Stimulated activated CD4-positive, alpha-beta T cell treated with anti-CD3 and anti-CD28 coated beads, Interleukin-12 subunit alpha, Interleukin-12 subunit beta, amount 100 ng/mL, for 24 hours (primary cell): ENCODE measurements around the gene SANBR.
"Not testable (repeated sequence)": the region's sequence is repeated elsewhere in the genome, so short reads cannot be mapped to it uniquely, and the experiment has no call there.

Source experiments
- DNase-seq, 2 experiments: peaks; one replicate each; pipeline ENCODE4 v3.0.0-alpha.2; 2020; ENCODE audit warnings: low read depth in 2 of 2

SANBR gene

DNA sequence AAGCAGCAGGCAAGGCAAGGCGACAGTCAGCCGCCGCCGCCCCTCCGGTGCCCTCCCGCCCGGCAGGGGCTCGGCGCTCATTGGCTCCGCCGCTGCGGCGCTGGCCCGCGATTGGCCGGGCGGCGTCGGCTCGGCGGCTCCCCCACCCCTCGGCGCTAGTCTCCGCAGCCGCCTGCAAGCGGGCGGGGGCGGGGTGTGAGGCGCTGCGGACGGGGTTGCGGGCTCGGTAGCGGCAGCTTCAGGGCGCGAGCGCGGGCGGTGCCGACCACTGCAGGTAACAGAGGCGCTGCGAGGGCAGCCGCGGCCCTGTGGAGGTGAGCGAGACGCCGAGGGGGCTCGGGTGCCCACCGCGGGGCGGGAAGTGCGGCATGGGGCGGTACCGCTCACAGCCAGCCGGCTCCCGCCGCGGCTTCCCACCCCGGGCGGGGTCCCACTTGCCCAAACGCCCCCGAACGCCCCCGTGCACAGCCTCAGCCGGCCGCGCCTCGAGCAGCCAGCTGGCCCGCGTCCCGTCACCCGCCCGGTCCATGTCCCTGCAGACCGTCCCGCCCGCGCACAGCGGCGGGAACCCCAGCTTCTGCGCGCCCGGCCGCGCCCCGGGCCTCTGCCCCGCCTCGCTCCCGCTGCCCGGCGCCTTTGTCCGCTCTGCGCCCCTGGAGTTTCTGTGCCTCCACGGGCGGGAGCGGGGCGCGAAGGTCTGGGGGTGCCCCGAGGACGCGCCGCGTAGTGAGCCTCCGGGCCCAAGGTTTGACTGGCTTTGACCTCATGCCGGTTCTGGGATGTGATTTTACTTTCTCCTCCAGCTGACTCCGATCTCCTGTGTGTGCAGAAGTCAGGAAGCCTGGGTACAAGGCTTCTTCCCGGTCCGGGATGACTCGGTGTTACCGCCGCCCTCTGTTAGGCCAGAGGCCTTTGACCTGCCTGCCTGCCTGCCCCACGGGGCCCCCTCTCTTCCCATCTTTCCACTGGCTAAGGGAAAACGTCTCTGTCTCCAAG is at the start of gene SANBR:
TSS of gene SANBR (plus strand) at position 158 of the 996 bp plus-strand sequence. CDS start 4,480 bp downstream, outside the sequence.
- DNase-seq = peak; percentile 68 to 71

DNA sequence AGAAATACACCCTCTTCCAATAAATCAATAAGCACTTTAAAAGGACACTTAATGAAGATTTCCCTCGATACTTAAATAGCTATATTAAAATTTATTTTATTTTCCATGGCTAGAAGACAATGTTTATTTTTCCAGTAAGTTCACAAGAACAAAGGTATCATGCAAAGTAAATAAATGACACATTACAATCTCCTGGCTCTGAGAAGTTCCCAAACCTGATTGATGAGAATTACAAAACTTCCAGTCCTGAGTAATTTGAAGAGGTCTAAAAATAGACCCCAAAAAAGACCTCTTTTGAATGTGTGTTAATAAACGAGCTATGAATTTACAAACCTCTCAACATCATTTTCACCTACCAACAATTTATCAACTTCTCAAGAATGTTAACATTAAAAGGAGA is 49.7 kb upstream of the SANBR start:
- no peak for DNase-seq

DNA sequence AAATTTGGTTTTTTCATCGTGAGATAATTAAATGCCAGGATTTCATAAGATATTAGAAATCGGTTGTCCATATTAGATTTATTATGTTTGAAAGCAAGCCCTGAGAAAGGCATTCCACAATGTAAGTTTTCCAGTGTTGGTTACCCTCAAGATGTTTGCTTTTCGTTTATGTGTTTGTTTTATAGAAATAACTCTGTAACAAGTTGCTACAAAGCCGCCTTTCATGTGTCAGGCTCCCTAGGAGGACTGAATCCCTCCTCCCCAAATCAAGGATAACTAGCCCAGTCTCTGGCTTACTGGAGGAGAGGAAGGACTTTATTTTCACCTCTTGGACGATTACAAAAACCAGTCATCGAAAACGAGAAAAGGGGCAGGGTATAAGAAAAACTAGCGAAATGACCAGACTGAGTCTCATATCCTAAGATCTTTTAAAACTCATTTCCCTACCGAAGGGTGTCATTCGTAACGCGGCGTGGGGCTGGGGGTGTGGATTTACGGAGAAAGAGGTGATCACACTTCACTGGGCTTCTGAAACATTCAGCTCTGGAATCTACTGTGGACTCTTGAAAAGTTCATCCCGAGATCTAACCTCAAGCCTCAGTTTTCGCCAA is 49.2 kb upstream of the SANBR start:
- peak in 1 of 2 experiments; percentile 36 for DNase-seq

DNA sequence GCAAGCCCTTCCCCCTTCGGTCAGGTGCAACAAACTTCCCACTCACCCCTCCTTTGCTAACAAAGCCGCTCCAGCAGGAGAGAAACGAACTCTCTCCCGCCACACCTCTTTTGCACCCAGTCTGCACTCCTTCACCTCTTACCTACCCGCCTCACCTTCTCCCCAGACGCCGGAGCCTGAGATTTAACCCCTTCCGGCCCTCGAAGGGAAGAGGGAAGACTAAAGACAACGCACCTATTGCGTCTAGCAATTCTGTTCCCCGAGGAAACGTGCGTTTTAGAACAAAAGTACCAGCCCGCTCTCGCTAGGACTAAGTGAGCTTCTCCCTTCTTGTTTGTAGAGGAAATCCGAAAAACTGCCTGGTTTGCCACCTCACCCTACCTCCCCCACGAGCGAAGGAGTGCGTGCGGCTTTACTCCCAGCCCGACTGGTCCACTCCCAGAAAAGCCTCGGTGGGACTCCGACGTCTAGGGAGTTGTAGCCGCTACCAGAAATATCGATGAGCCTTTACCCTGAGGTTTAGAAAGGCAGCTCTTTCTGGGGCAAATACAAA is 48.6 kb upstream of the SANBR start:
- DNase-seq = peak; percentile 55 to 62

DNA sequence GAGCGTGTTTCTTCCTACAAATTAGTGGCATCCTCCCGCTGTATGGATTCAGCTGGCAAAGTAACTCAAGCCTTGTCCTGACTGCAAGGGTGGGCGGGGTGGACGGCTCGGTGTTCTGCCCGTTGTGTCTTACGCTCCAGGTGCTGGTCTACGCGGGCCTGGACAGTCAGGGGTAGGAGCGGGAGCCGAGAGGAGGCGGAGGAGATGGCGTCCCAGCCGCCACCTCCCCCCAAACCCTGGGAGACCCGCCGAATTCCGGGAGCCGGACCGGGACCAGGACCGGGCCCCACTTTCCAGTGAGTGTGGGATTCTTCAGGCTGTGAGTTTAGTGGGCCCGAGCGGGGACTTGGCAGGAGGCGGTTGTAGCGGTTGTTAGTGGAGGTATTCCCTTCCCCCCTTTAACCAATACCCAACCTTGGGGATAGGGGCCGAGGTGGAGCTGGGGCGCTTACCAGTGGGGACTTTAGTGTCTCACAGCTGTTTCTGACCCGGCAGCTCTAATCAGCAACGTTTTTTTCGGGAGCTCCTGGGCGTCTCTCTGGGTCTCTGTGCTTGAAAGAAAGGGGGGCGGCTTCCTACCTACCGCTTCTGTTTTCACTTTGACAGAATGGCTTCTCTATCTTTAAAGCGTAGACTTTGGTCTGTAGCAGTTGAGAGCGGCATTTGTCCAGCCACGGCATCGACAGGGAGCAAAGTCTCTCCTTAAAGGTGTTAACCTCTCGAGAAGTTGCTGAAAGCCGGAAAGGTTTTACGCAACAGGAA is 47.9 kb upstream of the SANBR start, which contains the start of the genes PEX13 and PUS10:
TSS of gene PEX13 (plus strand) at position 165 of the 762 bp plus-strand sequence. CDS start at position 205, 40 bp downstream.
TSS of gene PUS10 (minus strand) at position 700 of the 762 bp plus-strand sequence. CDS start 6,365 bp downstream, outside the sequence.
- peak; percentile 58 to 60 for DNase-seq

DNA sequence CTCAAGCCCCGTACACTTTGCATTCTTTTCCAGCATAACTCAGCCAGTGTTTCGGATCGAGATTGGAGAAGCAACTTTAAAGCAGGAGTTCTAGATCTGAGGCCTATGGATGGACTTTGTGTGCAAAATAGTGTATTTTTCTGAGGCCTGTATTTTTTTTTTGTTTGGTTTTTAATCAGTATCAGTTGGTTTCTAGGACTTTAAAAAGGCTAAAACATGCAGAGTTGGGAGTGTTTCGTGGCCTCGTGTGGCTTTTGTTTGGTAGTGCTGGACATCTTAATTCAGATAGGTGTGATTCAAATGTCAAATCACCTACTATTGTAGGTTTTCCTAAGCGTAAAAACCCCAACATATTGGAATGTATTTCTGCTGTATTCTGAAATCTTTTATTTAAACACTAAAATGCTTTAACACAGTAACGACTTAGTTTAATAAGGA is 47.3 kb upstream of the SANBR start:
- no peak for DNase-seq

DNA sequence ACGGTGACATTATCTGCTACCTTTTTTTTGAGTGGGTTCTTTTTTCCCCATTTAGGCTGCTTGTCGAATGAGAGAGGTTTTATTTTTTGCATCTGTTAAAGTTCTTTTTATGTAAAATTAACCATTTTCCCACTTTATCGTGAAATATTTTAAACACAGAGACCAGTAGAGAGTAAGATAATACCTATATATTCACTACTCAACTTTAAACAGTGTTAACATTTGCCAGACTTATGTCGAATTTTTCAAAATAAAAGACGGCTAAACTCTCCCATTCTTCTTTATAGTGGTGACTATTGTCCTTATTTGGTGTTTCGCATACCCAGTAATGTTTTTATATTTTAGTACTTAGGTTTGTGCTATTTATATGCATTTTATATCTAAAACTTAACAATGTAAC is 46.9 kb upstream of the SANBR start:
- DNase-seq = no peak

DNA sequence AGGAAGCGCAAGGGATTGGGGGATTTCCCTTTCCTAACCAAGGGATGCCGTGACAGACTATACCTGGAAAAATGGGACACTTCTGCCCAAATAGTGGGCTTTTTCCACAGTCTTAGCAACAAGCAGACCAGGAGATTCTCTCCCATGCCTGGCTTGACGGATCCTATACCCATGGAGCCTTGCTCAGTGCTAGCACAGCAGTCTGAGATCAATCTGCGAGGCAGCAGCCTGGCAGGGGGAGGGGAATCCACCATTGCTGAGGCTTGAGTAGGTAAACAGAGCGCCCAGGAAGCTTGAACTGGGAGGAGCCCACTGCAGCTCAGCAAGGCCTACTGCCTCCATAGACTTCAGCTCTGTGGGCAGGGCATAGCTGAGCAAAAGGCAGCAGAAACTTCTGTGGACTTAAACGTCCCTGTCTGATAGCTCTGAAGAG is 44.4 kb upstream of the SANBR start:
- no peak for DNase-seq

DNA sequence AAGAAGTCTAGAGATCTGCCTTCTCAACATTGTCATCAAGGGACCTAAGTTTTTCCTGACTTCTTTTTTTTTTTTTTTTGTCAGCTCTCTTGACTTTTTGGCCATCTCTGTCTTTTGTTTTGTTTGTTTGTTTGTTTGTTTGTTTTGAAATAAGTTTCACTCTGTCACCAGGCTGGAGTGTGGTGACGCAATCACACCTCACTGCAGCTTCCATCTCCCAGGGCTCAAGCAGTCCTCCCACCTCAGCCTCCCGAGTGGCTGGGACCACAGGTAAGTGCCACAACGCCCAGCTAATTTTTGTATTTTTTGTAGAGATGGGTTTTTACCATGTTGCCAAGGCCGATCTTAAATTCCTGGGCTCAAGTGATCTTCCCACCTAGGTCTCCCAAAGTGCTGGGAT is 42.0 kb upstream of the SANBR start:
- DNase-seq = no peak

DNA sequence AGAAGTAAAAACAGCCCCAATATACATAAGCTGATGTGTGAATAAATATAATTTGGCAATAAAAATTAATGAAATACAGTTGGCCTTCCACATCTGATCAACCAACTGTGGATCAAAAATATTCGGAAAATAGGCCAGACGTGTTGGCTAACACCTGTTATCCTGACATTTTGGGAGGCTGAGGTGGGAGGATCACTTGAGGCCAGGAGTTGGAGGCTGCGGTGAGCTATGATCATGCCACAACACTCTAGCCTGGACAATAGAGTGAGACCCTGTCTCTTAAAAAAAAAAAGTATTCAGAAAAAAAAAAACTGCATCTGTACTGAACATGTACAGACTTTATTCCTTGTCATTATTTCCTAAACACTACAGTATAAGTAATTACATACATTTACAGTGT is 36.1 kb upstream of the SANBR start:
- no peak for DNase-seq

DNA sequence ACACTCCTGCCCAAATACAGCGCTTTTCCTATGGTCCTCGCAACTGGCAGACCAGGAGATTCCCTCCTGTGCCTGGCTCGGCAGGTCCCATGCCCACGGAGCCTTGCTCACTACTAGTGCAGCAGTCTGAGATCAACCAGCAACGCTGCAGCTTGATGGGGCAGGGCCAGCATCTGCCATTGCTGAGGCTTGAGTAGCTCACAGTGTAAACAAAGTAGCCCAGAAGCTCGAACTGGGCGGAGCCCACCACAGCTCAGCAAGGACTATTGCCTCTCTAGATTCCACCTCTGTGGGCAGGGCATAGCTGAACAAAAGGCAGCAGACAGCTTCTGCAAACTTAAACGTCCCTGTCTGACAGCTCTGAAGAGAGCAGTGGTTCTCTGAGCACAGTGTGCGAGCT is 31.1 kb upstream of the SANBR start:
- DNase-seq = not testable (repeated sequence)

DNA sequence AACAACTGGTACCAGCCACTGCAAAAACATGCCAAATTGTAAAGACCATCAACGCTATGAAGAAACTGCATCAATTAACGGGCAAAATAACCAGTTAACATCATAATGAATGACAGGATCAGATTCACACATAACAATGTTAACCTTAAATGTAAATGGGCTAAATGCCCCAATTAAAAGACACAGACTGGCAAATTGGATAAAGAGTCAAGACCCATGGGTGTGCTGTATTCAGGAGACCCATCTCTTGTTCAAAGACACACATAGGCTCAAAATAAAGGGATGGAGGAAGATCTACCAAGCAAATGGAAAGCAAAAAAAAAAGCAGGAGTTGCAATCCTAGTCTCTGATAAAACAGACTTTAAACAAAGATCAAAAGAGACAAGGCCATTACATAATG is 29.0 kb upstream of the SANBR start:
- not testable (repeated sequence) for DNase-seq

DNA sequence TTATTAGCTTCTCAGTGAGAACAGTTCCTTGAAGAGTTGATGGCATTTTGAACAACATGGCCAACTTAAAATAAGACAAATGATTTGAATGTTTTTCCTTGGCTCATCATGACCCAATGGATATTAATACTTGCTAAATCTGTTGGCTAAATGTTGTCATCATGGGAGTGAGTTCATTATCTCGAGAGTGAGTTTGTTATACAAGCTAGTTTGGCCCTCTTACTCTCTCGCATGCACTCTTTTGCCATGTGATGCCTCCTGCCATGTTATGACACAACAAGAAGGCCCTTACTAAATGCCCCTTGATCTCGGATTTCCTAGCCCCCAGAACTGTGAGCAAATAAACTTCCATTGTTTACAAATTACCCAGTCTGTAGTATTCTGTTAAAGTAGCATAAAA is 22.9 kb upstream of the SANBR start:
- DNase-seq = no peak

DNA sequence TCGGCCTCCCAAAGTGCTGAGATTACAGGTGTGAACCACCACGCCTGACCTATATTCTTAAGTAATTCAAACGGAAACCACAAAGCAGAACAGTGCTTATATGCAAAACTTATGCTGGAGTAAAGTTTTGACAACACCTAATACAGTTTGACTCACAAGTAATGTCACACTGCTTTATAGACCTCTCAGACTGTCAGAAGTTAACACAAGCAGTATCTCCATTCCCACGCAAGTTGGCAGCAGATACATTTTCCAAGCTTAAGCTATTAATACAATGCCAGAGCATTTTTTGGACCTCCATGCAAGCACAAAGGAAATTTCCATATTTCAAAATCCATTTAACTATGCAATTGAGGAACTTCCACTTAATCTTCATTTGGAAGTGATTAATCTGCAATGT is 21.0 kb upstream of the SANBR start:
- no peak for DNase-seq

DNA sequence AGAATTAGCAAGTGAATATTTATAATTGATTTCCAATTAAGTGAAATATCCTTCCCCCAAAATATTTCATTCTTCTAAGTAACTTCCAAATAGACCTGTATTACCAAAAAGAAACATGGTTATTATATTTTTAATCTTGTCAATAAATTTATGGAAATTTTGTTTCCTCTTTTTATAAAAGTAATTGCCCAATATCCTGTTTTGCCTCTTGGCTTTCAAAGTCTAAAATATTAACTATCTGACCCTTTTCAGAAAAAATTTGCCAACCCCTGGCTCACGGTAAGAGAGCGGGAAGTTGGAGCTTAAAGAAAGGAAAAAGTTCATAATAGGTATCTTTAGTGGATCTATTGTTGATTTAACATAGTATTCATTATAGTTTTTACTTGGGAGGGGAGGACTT is 20.4 kb upstream of the SANBR start:
- no peak for DNase-seq

DNA sequence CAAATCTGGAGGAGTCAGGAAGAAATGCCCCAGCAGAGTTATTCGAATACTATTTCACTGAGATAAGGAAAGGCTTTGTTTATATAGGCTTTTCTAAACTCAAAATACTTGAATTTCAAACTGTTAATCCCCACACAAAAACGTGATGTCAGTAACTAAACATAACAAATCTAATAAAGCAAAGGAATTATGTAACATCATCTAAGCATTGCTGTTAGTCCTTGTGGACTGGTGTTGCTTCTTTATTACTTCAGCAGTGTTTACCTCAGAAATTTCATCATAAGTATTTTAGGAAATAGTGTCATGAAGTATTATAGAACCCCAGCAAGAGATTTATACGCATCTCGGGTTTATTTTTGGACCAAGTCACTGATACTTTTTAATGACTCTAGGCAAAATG is 19.7 kb upstream of the SANBR start:
- DNase-seq = no peak

DNA sequence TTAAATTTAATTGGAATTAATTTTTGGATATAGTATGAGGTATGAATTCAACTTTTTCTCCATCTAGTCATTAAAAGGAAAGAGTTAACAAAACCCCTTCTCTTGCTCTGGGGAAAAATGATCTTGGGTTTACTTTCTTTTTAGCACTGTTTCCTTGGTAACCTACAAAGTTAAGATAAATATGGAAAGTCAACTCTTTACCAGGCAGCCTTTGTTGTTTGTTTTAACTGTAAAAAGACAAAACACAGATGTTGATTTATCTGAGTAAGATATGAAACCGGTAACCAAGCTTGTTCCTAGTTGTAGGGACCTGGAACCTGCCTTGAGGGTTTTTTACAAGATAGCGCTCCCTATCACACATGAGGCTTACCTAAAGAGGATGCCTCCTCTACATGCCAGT is 10.1 kb upstream of the SANBR start:
- DNase-seq = no peak

DNA sequence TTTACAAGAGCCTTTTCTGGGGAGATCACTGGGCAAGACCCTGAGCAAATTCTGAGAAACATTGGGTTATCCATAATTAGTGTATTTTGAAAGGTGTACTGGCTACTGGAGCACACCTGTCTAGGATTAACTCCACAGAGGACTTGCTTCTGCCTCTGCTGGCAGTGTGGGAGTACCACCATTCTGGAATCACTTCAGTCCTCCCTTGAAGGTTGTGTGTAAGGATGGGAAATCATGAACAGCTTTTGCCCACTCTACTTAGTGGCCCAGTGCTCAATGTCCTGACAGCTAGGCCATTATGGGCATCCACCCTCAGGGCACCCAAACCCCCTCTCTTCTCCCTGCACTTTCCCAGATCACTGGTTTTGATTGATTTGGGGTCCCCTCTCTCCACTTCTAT is 8.1 kb upstream of the SANBR start:
- no peak for DNase-seq

DNA sequence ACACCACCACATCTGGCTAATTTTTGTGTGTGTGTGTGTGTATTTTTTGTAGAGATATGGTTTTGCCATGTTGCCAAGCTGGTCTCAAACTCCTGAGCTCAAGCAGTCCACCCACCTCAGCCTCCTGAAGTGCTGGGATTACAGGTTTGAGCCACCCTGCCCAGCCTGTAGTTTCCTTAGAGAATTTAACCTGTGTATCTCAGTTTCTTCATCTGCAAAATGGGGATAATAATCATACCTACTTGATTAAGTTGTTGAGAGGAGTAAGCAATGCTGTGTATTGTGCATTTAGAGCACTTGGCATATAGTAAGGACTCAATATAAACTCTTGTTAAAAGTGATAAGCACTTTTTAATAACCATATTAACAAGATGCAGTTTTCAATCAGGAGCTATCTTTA is 6.3 kb upstream of the SANBR start:
- no peak for DNase-seq

DNA sequence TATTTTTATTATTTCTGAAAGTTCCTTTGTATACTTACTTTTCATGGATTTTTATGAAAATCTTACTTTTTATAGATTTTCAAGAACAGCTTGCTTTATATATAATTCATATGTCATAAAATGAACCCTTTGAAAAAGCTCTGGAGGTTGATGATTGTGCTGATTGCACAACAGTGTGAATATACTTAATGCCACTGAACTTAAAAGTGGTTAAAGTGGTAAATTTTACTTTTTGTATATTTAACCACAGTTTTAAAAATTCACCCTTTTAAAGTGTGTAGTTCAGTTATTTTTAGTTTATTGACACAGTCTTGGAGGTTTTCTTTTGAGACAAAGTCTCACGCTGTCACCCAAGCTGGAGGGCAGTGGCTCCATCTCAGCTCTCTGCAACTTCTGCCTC is 8.4 kb downstream of the SANBR start:
- no peak for DNase-seq

DNA sequence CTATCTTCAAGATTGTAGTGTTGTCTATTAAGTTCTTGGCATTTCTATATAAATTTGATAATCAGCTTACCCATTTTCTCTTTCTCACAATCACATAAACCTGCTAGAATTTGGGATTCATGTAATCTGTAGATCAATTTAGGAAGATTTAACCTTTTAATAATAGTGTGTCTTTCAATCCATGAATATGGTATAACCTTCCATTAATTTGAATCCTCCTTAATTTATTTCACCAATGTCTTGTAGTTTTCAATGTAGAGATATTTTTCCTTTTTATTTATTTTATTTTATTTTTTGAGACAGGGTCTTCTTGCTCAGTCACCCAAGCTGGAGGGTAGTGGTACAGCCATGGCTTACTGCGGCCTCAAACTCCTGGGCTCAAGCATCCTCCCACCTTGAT is 20.2 kb downstream of the SANBR start:
- DNase-seq = no peak

DNA sequence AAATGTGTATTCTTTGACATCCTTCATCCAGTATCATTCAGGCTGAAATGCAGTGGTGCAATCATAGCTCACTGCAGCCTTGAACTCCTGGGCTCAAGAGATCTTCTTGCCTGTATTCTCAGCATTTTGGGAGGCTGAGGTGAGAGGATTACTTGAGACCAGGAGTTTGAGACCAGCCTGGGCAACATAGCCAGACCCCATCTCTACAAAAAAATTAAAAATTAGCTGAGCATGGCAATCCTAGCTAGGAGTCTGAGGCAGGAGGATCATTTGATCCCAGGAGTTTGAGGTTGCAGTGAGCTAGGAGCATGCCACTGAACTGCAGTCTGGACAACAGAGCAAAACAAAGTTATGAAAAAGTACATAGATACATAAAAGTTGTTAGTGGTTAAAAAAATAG is 24.1 kb downstream of the SANBR start:
- DNase-seq = no peak
